Activated CD8-positive, alpha-beta memory T cell treated with anti-CD3 and anti-CD28 coated beads, Interleukin-2, amount 10 ng/mL, durations not matched to agents 7 days and 5 days (primary cell): Measurements from ENCODE around the gene PITX2. TPM values are rescaled to one million over a fixed set of nuclear protein-coding genes. Genes with fewer than 3 reads are reported as not detected.
A peak's percentile ranks its signal among the peaks of the same experiment; 100 is the strongest.

Experiments used
- ATAC-seq: fragments of 150-1000 bp; cut with Tn5 transposase; one replicate; pipeline ENCODE4 v1.10.0; 2021; ENCODE audit warnings: moderate library complexity
- CTCF ChIA-PET: fragments of 350-600 bp; sonication (Branson Sonifier 250); formaldehyde crosslinking; loops from one replicate; lab custom pipeline; 2021; ENCODE audit warnings: antibody characterized with exemption; lab: Charles Lee
- DNase-seq: peaks from one replicate; pipeline ENCODE4 v3.0.0-alpha.2; 2020
- H3K27ac Mint-ChIP-seq: one replicate; pipeline ENCODE4 v1.8.0; 2021; ENCODE audit warnings: mild to moderate bottlenecking, mixed read lengths
- H3K27me3 Mint-ChIP-seq: one replicate; pipeline ENCODE4 v1.8.0; 2021; ENCODE audit warnings: mixed read lengths
- H3K36me3 Mint-ChIP-seq: one replicate; pipeline ENCODE4 v1.8.0; 2021; ENCODE audit warnings: mild to moderate bottlenecking, mixed read lengths
- H3K4me1 Mint-ChIP-seq: one replicate; pipeline ENCODE4 v1.8.0; 2021; ENCODE audit warnings: mixed read lengths
- H3K4me3 Mint-ChIP-seq: one replicate; pipeline ENCODE4 v1.8.0; 2021; ENCODE audit warnings: mild to moderate bottlenecking, moderate library complexity, mixed read lengths
- H3K9me3 Mint-ChIP-seq: one replicate; pipeline ENCODE4 v1.8.0; 2022; ENCODE audit warnings: low read depth, mixed read lengths
- total RNA-seq, 2 experiments: library from RNA; stranded (reverse); gene quantifications; one replicate each; pipeline ENCODE4 v1.2.3, GENCODE V29; 2021

PITX2 gene
- total RNA-seq, 2 experiments from 2014 or later = not detected

DNA sequence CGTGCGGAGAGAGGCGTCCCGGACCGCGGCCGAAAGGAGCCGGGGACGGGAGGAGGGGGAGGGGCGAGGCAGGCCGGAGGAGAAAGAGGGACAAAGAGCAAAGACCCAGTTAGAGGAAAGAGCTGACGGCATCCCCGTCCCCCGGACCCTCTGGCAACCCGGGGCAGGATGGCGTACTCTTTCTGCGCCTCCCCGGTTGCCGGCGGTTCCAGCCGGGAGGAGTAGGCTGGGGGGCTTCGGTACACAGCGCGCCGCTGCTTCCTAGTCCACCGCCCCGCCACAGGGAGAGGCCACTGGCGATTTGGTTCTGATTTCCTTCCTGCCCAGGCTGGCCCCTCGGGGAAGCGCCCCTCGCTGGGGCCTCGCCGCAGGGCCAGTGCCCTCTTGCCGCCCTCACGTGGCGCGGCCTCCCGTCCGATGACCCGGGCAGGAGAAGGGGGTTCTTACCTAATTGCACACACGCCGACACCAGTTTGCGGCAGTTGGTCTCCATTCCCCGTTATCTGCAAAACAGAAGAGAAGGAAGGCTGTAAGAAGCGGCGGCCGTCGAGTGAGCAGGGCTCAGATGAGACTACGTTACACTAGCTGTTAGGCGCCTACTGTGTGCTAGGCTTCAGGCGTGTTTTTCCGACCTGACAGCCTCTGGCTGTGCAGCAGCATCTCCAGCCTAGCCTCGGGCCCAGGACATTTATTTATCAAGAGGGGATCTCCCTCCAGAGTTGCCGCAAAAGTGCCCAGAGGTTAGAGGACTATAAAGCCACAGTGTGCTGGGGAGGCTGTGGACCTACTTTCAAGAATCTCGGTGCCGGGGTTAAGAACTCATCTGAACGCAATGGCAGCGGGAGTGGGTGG is 9.9 kb upstream of the PITX2 start:
- H3K9me3 Mint-ChIP-seq = peaks cover 3% of the 10 kb centered on the region
- no peak for ATAC-seq
- no peak overlapping the region for H3K4me3 Mint-ChIP-seq
- peak overlapping the region; percentile 66 for H3K27ac Mint-ChIP-seq
- peaks cover 15% of the 10 kb centered on the region for H3K36me3 Mint-ChIP-seq
- no peak for DNase-seq
- H3K4me1 Mint-ChIP-seq = peaks cover 8% of the 10 kb centered on the region
- peaks cover 91% of the 10 kb centered on the region for H3K27me3 Mint-ChIP-seq
- CTCF ChIA-PET = no interaction called here

GRCh38 chr4:110631584-110632505 is 9.0 kb upstream of the PITX2 start:
- peak; percentile 76 for ATAC-seq
- peaks cover 12% of the 10 kb centered on the region for H3K36me3 Mint-ChIP-seq
- no peak for DNase-seq
- peaks cover 91% of the 10 kb centered on the region for H3K27me3 Mint-ChIP-seq
- peaks cover 8% of the 10 kb centered on the region for H3K4me1 Mint-ChIP-seq
- H3K9me3 Mint-ChIP-seq = no peaks in the 10 kb centered on the region
- H3K27ac Mint-ChIP-seq = peak overlapping the region; percentile 24
- H3K4me3 Mint-ChIP-seq = peak overlapping the region; percentile 39
- CTCF ChIA-PET = no interaction called here

DNA sequence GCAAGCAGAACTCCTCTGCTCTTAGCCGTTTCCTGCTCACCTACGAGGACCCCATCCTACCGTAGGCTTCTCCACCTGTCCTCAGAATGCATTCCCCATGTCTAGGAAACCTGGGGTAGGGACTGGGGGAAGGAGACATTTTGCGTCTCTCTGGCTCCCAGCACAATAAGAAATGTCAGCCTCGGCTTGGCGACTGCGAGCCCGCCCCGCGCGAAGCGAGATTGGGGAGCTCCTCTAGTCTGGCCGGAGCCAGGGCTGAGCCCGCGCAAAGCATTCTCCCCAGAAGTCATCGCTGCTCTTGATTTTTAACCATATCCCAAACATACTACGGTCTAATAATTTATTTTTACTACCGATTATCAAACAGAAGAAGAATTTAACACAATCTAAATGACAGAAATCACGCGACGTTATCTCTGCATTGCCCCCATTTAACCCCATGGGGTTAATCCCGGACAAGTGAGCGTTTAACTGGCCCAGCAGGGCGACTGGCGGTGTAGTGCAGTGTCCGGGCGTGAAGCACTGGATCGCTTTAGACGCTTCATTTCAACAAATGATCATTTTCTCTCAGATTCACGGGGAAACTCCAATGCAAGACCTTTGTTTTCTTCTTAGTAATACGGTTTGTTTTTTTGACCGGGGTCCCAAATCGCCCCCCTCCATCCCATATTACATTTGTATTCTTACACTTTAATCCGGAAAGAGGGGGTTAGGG is 8.0 kb upstream of the PITX2 start:
- Mint-ChIP-seq H3K9me3 (no peaks in the 10 kb centered on the region), H3K27me3 (peaks cover 91% of the 10 kb centered on the region), H3K4me3 (no peak overlapping the region), H3K27ac (peak overlapping the region; percentile 64), H3K4me1 (peaks cover 8% of the 10 kb centered on the region), H3K36me3 (peaks cover 13% of the 10 kb centered on the region)
- ATAC-seq (no peak), DNase-seq (no peak)
- CTCF ChIA-PET = no interaction called here

GRCh38 chr4:110629780-110630687 is 7.2 kb upstream of the PITX2 start:
- no peak for DNase-seq
- H3K27me3 Mint-ChIP-seq = peaks cover 96% of the 10 kb centered on the region
- CTCF ChIA-PET = no interaction called here
- peak overlapping the region; percentile 28 for H3K27ac Mint-ChIP-seq
- no peak for ATAC-seq
- no peak overlapping the region for H3K4me3 Mint-ChIP-seq
- H3K36me3 Mint-ChIP-seq = peaks cover 13% of the 10 kb centered on the region
- no peaks in the 10 kb centered on the region for H3K9me3 Mint-ChIP-seq
- H3K4me1 Mint-ChIP-seq = peaks cover 8% of the 10 kb centered on the region

DNA sequence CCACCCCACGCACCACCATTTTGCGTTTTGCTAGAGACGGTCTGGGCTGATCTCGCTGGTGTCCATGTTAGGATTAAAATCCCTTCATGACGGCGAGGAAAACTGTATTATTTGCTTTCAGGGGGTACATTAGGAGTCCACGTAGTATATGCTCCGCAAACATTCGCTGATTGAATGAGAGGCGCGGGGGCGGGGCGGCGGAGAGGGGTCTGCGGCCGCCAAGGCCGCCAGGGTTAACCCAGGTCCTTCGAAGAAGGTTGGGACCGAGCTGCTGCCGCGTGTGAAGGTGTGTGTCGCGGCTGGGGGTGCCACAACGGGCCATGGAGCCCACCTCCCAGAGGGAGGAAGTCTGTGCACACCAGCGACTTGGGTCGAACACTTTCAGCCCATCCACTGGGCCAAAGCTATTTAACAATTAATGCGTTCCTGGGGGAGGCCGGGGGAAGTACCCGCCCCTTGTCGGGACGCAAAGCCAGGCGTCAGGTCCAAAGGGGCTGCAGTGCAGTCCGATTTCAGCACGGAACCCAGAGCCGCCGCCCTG is 6.4 kb upstream of the PITX2 start:
- Mint-ChIP-seq H3K4me1 (peaks cover 8% of the 10 kb centered on the region), H3K4me3 (no peak overlapping the region), H3K9me3 (no peaks in the 10 kb centered on the region), H3K27ac (no peak overlapping the region), H3K36me3 (peaks cover 13% of the 10 kb centered on the region), H3K27me3 (peaks cover 97% of the 10 kb centered on the region)
- ATAC-seq (no peak), DNase-seq (no peak)
- CTCF ChIA-PET = no interaction called here

DNA sequence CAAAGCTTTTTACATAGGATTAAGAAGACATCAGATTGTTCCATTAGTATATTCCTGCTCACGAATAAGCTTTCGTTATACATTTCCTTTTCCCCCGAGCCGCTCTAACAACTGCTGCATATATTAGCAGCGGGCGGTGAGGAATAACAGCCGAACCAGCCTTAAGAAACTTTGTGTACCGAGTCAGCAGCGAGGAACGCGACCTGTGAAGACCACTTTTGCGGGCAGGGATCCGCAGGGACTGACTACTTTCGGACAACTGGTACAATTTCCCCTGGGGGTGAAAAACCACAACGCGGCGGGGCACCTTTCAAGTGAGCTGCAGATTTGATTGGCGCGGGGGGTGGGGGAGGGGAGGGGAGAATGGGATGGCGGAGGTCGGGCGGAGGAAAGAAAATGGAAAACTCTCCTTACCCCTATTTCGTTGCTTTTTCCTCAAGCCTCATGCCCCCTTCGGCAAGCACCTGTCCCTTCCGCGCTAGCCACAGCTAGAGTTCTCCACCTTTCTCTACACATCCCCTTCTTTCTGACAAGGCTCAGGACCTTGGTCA is 5.9 kb upstream of the PITX2 start:
- CTCF ChIA-PET = no interaction called here
- H3K36me3 Mint-ChIP-seq = peaks cover 13% of the 10 kb centered on the region
- peaks cover 8% of the 10 kb centered on the region for H3K4me1 Mint-ChIP-seq
- peak overlapping the region; percentile 22 for H3K4me3 Mint-ChIP-seq
- DNase-seq (no peak), ATAC-seq (no peak)
- H3K27me3 Mint-ChIP-seq = peaks cover 96% of the 10 kb centered on the region
- H3K9me3 Mint-ChIP-seq = no peaks in the 10 kb centered on the region
- H3K27ac Mint-ChIP-seq = peak overlapping the region; percentile 68

DNA sequence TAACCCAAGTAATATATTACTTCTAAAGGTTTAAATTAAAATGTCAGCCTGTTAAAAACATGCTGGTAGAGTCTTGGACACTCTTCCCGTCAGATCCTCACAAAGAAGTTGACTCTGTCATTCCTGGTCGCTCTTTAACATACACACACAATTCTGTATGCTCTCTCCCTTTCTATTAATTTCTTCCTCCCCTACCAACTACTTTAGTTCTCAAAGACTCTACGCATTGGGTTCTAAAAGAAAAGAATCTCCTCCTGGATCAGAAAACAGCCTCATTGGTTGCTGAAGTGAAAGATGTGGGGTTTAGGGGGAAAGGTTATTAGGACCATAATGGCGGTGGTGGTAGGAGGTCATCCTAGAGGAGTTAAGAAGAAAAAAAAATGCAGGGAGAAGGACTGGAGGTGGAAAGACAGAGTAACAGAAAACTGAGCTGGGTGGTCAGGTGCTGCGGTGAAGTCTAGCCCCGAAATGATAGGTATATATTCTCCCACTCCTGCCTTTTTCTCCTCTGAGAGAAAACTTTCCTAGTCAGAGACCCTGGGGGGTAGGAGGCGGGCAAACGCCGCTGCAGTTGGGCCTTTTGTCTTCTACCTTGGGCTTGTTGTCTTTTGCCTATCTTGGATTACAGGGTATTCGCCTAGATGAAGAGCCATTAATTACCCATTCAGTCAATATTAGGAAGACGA is 5.2 kb upstream of the PITX2 start:
- H3K9me3 Mint-ChIP-seq = no peaks in the 10 kb centered on the region
- H3K4me3 Mint-ChIP-seq = no peak overlapping the region
- CTCF ChIA-PET = no interaction called here
- peaks cover 11% of the 10 kb centered on the region for H3K36me3 Mint-ChIP-seq
- no peak for DNase-seq
- H3K4me1 Mint-ChIP-seq = peaks cover 8% of the 10 kb centered on the region
- H3K27ac Mint-ChIP-seq = peak overlapping the region; percentile 68
- peaks cover 96% of the 10 kb centered on the region for H3K27me3 Mint-ChIP-seq
- ATAC-seq = no peak

- peaks cover 3% of the 10 kb centered on the region for H3K4me1 Mint-ChIP-seq
- no peak for ATAC-seq
- DNase-seq = no peak
- H3K9me3 Mint-ChIP-seq = no peaks in the 10 kb centered on the region
- H3K4me3 Mint-ChIP-seq = no peak overlapping the region
- H3K36me3 Mint-ChIP-seq = peaks cover 9% of the 10 kb centered on the region
- CTCF ChIA-PET = no interaction called here
- H3K27ac Mint-ChIP-seq = no peak overlapping the region
- peaks cover 99% of the 10 kb centered on the region for H3K27me3 Mint-ChIP-seq
Measured at GRCh38 chr4:110626532-110627153, 3.8 kb upstream of the PITX2 start.

GRCh38 chr4:110625576-110626257 is 2.8 kb upstream of the PITX2 start:
- no peak overlapping the region for H3K4me3 Mint-ChIP-seq
- peaks cover 10% of the 10 kb centered on the region for H3K36me3 Mint-ChIP-seq
- no peaks in the 10 kb centered on the region for H3K4me1 Mint-ChIP-seq
- CTCF ChIA-PET = no interaction called here
- no peaks in the 10 kb centered on the region for H3K9me3 Mint-ChIP-seq
- no peak for DNase-seq
- H3K27ac Mint-ChIP-seq = no peak overlapping the region
- ATAC-seq = no peak
- H3K27me3 Mint-ChIP-seq = peaks cover 99% of the 10 kb centered on the region

GRCh38 chr4:110624904-110625494 is 2.1 kb upstream of the PITX2 start:
- ATAC-seq (no peak), DNase-seq (no peak)
- peaks cover 99% of the 10 kb centered on the region for H3K27me3 Mint-ChIP-seq
- H3K4me3 Mint-ChIP-seq = no peak overlapping the region
- no peaks in the 10 kb centered on the region for H3K4me1 Mint-ChIP-seq
- CTCF ChIA-PET = no interaction called here
- peak overlapping the region; percentile 37 for H3K27ac Mint-ChIP-seq
- H3K36me3 Mint-ChIP-seq = peaks cover 10% of the 10 kb centered on the region
- H3K9me3 Mint-ChIP-seq = no peaks in the 10 kb centered on the region

GRCh38 chr4:110624398-110624780 is 1.5 kb upstream of the PITX2 start:
- Mint-ChIP-seq H3K27me3 (peaks cover 99% of the 10 kb centered on the region), H3K4me3 (no peak overlapping the region), H3K4me1 (no peaks in the 10 kb centered on the region), H3K36me3 (peaks cover 9% of the 10 kb centered on the region), H3K9me3 (no peaks in the 10 kb centered on the region), H3K27ac (peak overlapping the region; percentile 37)
- DNase-seq (no peak), ATAC-seq (no peak)
- CTCF ChIA-PET = no interaction called here
